ENCODE results near the gene ASTN1. TPM values are rescaled to one million over a fixed set of nuclear protein-coding genes. Genes with fewer than 3 reads are reported as not detected.
A peak's percentile ranks its signal among the peaks of the same experiment; 100 is the strongest.

ASTN1 gene
- total RNA-seq, 4 donors from 2014 or later = 0.11 to 0.33 (median 0.19) TPM

GRCh38 chr1:176885751-176886150 is 278.8 kb downstream of the ASTN1 start:
- intact Hi-C loops (cut with DNase I) = no loop called here
- WGBS, 2 donors = 76 to 83% methylated on average over 2 of the region's 2 CpGs

GRCh38 chr1:176885341-176885740 is 279.2 kb downstream of the ASTN1 start:
- Histone ChIP-seq H3K27me3 (no peaks in the 10 kb centered on the region), H3K9me3 (no peaks in the 10 kb centered on the region), H3K36me3 (no peaks in the 10 kb centered on the region), H3K4me1 (no peaks in the 10 kb centered on the region), H3K4me3 (replicated peaks in 1 of 3) (no peak overlapping the region), H3K27ac (no peak overlapping the region)
- no peak for TF ChIP-seq CTCF (IDR thresholded peaks at IDR 0.05)
- TF ChIP-seq POLR2A (IDR thresholded peaks at IDR 0.05) = no peak
- DNase-seq = no peak
- intact Hi-C loops (cut with DNase I) = no loop called here
- WGBS, 2 donors = 78 to 84% methylated on average over 3 of the region's 3 CpGs

More at GRCh38 chr1:176885751-176886150, 278.8 kb downstream of the ASTN1 start:
- H3K9me3 ChIP-seq = no peaks in the 10 kb centered on the region
- H3K4me1 ChIP-seq = no peaks in the 10 kb centered on the region
- TF ChIP-seq CTCF (IDR thresholded peaks at IDR 0.05) (no peak), POLR2A (IDR thresholded peaks at IDR 0.05) (no peak)
- H3K27ac ChIP-seq = no peak overlapping the region
- no peaks in the 10 kb centered on the region for H3K27me3 ChIP-seq
- no peaks in the 10 kb centered on the region for H3K36me3 ChIP-seq
- H3K4me3 ChIP-seq (replicated peaks in 1 of 3) = no peak overlapping the region
- DNase-seq = no peak

GRCh38 chr1:176884911-176885310 is 279.6 kb downstream of the ASTN1 start:
- Histone ChIP-seq H3K4me1 (no peaks in the 10 kb centered on the region), H3K36me3 (no peaks in the 10 kb centered on the region), H3K9me3 (no peaks in the 10 kb centered on the region), H3K27me3 (no peaks in the 10 kb centered on the region), H3K27ac (no peak overlapping the region), H3K4me3 (replicated peaks in 1 of 3) (no peak overlapping the region)
- no peak for TF ChIP-seq CTCF (IDR thresholded peaks at IDR 0.05)
- TF ChIP-seq POLR2A (IDR thresholded peaks at IDR 0.05) = no peak
- intact Hi-C loops (cut with DNase I) = no loop called here
- no peak for DNase-seq
- WGBS, 2 donors = 71 to 74% methylated on average over 1 of the region's 1 CpG

GRCh38 chr1:176884286-176884685 is 280.2 kb downstream of the ASTN1 start:
- Histone ChIP-seq H3K9me3 (no peaks in the 10 kb centered on the region), H3K27me3 (no peaks in the 10 kb centered on the region), H3K4me1 (no peaks in the 10 kb centered on the region), H3K4me3 (replicated peaks in 1 of 3) (no peak overlapping the region), H3K36me3 (no peaks in the 10 kb centered on the region), H3K27ac (no peak overlapping the region)
- TF ChIP-seq POLR2A (IDR thresholded peaks at IDR 0.05) (no peak), CTCF (IDR thresholded peaks at IDR 0.05) (no peak)
- intact Hi-C loops (cut with DNase I) = no loop called here
- WGBS, 2 donors = 32 to 36% methylated on average over 4 of the region's 4 CpGs
- peak; percentile 67 to 73 for DNase-seq

GRCh38 chr1:176880955-176881595 is 283.4 kb downstream of the ASTN1 start:
- intact Hi-C loops (cut with DNase I) = no loop called here
- Histone ChIP-seq H3K36me3 (no peaks in the 10 kb centered on the region), H3K4me3 (replicated peaks in 1 of 3) (no peak overlapping the region), H3K9me3 (no peaks in the 10 kb centered on the region), H3K27ac (no peak overlapping the region), H3K4me1 (no peaks in the 10 kb centered on the region), H3K27me3 (no peaks in the 10 kb centered on the region)
- peak; percentile 66 to 77 for DNase-seq
- TF ChIP-seq POLR2A (IDR thresholded peaks at IDR 0.05) = no peak
- TF ChIP-seq CTCF (IDR thresholded peaks at IDR 0.05) = peak; percentile 31 to 75 (median 62)
- 17 to 23% methylated on average over 9 of the region's 9 CpGs for WGBS, 2 donors
